Colonic mucosa (tissue), 4 donors: ENCODE data around the gene GNG11. TPM values are rescaled to one million over a fixed set of nuclear protein-coding genes. Genes with fewer than 3 reads are reported as not detected.

Experiments
- DNase-seq: peaks from one replicate; pipeline ENCODE4 v3.0.0-alpha.2; 2020
- H3K27ac ChIP-seq: fragments of 200-600 bp; one replicate; pipeline ENCODE4 v1.8.0; 2021
- H3K27me3 ChIP-seq: fragments of 200-600 bp; one replicate; pipeline ENCODE4 v1.8.0; 2021
- H3K36me3 ChIP-seq: fragments of 200-600 bp; one replicate; pipeline ENCODE4 v1.8.0; 2021
- H3K4me1 ChIP-seq: fragments of 200-600 bp; one replicate; pipeline ENCODE4 v1.8.0; 2021; ENCODE audit warnings: mild to moderate bottlenecking
- H3K4me3 ChIP-seq: fragments of 200-600 bp; one replicate; pipeline ENCODE4 v1.8.0; 2021
- H3K9ac ChIP-seq, 2 donors: one replicate each; pipeline ENCODE4 v1.7.0; 2013; ENCODE audit warnings: control low read depth in 2 of 2, low read depth in 2 of 2, low read length in 2 of 2
- H3K9me3 ChIP-seq: fragments of 200-600 bp; one replicate; pipeline ENCODE4 v1.8.0; 2021
- CTCF ChIP-seq: fragments of 200-600 bp; IDR thresholded peaks from one replicate; pipeline ENCODE4 v1.8.0; 2022; ENCODE audit warnings: antibody characterized with exemption, mild to moderate bottlenecking
- intact Hi-C: fragments of 100-400 bp; cut with DNase I; formaldehyde crosslinking; loops from one replicate; pipeline ENCODE4 v1.14.1; 2022
- total RNA-seq, 2 donors: library from RNA; stranded (reverse); fragmentation: NEBNext Ultra II Directional in 1 of 2; extraction: Animal tissue kit (Norgen Biotek cat#: 25700) in 1 of 2; gene quantifications; one replicate each; pipeline ENCODE4 v1.2.1, GENCODE V29; 2021
- donor health status: healthy.
- donor health status: DM: no; HTN: no; CAD: no.
- donor health status: DM: no; HTN: no; CAD: no.

The GNG11 gene
- total RNA-seq, 2 donors from 2014 or later: 2.1 to 4.1 TPM

- H3K4me1 ChIP-seq: no peaks in the 10 kb centered on the region
- H3K4me3 ChIP-seq: no peak overlapping the region
- H3K36me3 ChIP-seq: no peaks in the 10 kb centered on the region
- H3K9me3 ChIP-seq: no peaks in the 10 kb centered on the region
- no peak for DNase-seq
- TF ChIP-seq CTCF: no peak
- intact Hi-C loops: no loop called here
- no peaks in the 10 kb centered on the region for H3K27me3 ChIP-seq
- peak overlapping the region; percentile 71 for H3K27ac ChIP-seq
- H3K9ac ChIP-seq: peak overlapping the region in 1 of 2 donors; percentile 6
Observed at GRCh38 chr7:93923942-93924341, 2.4 kb downstream of the GNG11 start.

- no peak overlapping the region for H3K9ac ChIP-seq
- intact Hi-C loops: no loop called here
- H3K4me3 ChIP-seq: no peak overlapping the region
- H3K27me3 ChIP-seq: no peaks in the 10 kb centered on the region
- no peak for TF ChIP-seq CTCF
- no peaks in the 10 kb centered on the region for H3K4me1 ChIP-seq
- H3K27ac ChIP-seq: no peak overlapping the region
- H3K36me3 ChIP-seq: no peaks in the 10 kb centered on the region
- H3K9me3 ChIP-seq: no peaks in the 10 kb centered on the region
- no peak for DNase-seq
Observed at GRCh38 chr7:93926800-93927199, 5.3 kb downstream of the GNG11 start.

- Histone ChIP-seq H3K9me3 (no peaks in the 10 kb centered on the region), H3K4me1 (no peaks in the 10 kb centered on the region), H3K4me3 (no peak overlapping the region), H3K27ac (no peak overlapping the region), H3K9ac (no peak overlapping the region), H3K36me3 (no peaks in the 10 kb centered on the region), H3K27me3 (no peaks in the 10 kb centered on the region)
- intact Hi-C loops: no loop called here
- DNase-seq: no peak
- no peak for TF ChIP-seq CTCF
Observed at GRCh38 chr7:93927585-93927984, 6.0 kb downstream of the GNG11 start.

- DNase-seq: no peak
- TF ChIP-seq CTCF: no peak
Observed at GRCh38 chr7:93931655-93932054, 10.1 kb downstream of the GNG11 start.

GRCh38 chr7:93933156-93933555 is 11.6 kb downstream of the GNG11 start:
- intact Hi-C loops: no loop called here
- Histone ChIP-seq H3K9ac (no peak overlapping the region), H3K9me3 (no peaks in the 10 kb centered on the region), H3K36me3 (no peaks in the 10 kb centered on the region), H3K4me3 (no peak overlapping the region), H3K27ac (no peak overlapping the region), H3K27me3 (no peaks in the 10 kb centered on the region), H3K4me1 (no peaks in the 10 kb centered on the region)
- TF ChIP-seq CTCF: no peak
- no peak for DNase-seq

More at GRCh38 chr7:93931655-93932054, 10.1 kb downstream of the GNG11 start:
- no peaks in the 10 kb centered on the region for H3K9me3 ChIP-seq
- H3K4me3 ChIP-seq: no peak overlapping the region
- H3K36me3 ChIP-seq: no peaks in the 10 kb centered on the region
- intact Hi-C loops: no loop called here
- H3K27me3 ChIP-seq: no peaks in the 10 kb centered on the region
- H3K27ac ChIP-seq: no peak overlapping the region
- no peaks in the 10 kb centered on the region for H3K4me1 ChIP-seq
- H3K9ac ChIP-seq: no peak overlapping the region

GRCh38 chr7:93935102-93935501 is 13.6 kb downstream of the GNG11 start:
- Histone ChIP-seq H3K36me3 (no peaks in the 10 kb centered on the region), H3K4me3 (no peak overlapping the region), H3K4me1 (no peaks in the 10 kb centered on the region), H3K27me3 (no peaks in the 10 kb centered on the region), H3K9ac (no peak overlapping the region), H3K9me3 (no peaks in the 10 kb centered on the region), H3K27ac (no peak overlapping the region)
- no peak for TF ChIP-seq CTCF
- intact Hi-C loops: no loop called here
- DNase-seq: no peak
